ENCODE measurements around the gene NT5DC1. TPM values are rescaled to one million over a fixed set of nuclear protein-coding genes. Genes with fewer than 3 reads are reported as not detected.

The NT5DC1 gene
- total RNA-seq, 2 donors from 2014 or later = 28.4 to 33.9 TPM

DNA sequence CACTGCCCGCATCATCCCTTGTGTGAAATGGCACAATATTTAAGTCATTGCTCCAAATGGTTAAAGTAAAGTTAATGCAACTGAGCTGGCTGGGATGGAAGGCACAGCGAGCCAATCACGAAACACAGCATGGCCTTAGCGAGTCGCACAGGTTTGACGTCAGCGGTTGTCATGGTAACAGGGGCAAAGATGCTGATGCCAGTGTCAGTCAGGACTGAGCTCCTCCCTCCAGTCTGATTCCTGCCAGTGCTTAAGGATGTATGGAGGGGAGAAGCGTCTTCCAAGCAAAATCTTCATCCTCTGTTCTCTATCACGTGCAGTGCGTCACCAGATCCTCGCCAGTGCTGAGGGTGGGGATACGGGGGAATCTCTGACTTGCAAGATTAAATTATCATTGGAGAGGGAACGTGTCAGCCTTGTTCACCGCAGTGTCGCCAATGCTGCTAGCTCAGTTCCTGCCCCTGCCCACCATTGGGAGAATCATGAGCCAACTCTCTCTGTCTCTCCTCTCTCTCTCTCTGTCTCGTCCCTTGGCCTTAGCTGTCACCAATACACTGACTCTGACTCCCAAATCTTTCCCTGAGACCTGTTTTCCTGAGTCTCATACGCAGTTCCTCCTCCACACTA, 128.7 kb downstream of the NT5DC1 start:
- H3K27ac Mint-ChIP-seq = no peak overlapping the region
- H3K4me3 Mint-ChIP-seq = no peak overlapping the region
- H3K27me3 Mint-ChIP-seq = no peaks in the 10 kb centered on the region
- DNase-seq (ENCODE audit: low spot score) = no peak
- no peaks in the 10 kb centered on the region for H3K9me3 Mint-ChIP-seq
- no peaks in the 10 kb centered on the region for H3K36me3 Mint-ChIP-seq
- H3K4me1 Mint-ChIP-seq (ENCODE audit: low read depth in 2 of 2) = peaks cover 0 to 3% of the 10 kb centered on the region in 2 donors
- ATAC-seq = no peak

DNA sequence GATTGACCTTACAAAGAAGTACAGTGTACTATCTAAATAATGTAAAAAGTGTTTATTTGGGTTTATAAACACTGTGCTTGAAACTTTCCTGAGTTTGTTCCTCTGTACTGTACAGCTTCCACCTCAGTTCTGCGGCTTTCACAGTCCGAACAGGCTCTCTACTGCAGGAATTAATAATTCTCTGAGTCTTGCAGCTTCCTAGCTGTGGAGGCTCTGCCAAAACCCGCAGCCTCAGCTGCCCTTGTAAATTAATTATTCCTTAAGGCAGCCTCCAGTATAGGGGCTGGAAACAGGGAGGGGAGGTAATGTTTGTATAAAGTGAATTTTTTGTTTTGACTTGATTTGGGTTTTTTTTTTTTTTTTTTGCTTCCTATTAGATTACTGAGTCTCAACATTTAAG, 134.0 kb downstream of the NT5DC1 start:
- no peaks in the 10 kb centered on the region for H3K27me3 Mint-ChIP-seq
- DNase-seq (ENCODE audit: low spot score) (no peak), ATAC-seq (no peak)
- no peaks in the 10 kb centered on the region for H3K36me3 Mint-ChIP-seq
- H3K9me3 Mint-ChIP-seq = no peaks in the 10 kb centered on the region
- no peak overlapping the region for H3K27ac Mint-ChIP-seq
- H3K4me3 Mint-ChIP-seq = no peak overlapping the region
- H3K4me1 Mint-ChIP-seq (ENCODE audit: low read depth in 2 of 2) = no peaks in the 10 kb centered on the region

DNA sequence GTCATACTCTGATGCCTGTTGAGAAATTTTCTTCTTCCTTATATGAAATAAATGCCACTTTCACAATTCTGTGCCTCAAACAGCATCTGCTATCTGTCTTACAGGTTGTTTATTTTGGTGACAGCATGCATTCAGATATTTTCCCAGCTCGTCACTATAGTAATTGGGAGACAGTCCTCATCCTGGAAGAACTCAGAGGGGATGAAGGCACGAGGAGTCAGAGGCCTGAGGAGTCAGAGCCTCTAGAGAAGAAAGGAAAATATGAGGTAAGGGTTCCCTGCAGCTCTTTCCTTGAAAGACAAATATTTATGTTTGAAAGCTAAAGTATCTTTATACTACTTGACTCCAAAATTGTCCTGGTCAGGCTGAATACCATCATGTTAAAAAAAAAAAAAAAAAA, 137.4 kb downstream of the NT5DC1 start:
- Mint-ChIP-seq H3K36me3 (no peaks in the 10 kb centered on the region), H3K27ac (no peak overlapping the region), H3K4me1 (ENCODE audit: low read depth in 2 of 2) (no peaks in the 10 kb centered on the region), H3K4me3 (no peak overlapping the region), H3K9me3 (no peaks in the 10 kb centered on the region), H3K27me3 (no peaks in the 10 kb centered on the region)
- ATAC-seq (no peak), DNase-seq (ENCODE audit: low spot score) (no peak)

DNA sequence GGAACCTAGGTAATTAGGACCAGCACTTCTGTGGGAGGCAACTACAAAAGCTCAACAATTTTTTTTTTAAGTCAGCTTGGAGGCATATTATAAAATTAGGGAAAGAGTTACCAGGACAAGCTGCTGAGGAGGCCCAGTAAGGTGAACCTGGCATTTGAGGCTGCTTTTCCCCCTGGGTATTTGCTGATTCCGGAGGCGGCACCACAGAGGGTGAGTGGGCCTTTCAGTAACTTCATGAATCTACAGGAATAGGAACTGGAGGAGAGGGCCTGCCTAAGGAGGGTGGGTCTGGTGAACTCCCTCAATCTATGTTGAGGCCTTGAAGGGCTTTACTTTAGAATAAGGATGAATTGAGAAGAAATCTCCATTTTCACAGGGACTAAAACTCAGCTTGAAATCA, 138.6 kb downstream of the NT5DC1 start:
- Mint-ChIP-seq H3K27ac (no peak overlapping the region), H3K4me3 (no peak overlapping the region), H3K9me3 (no peaks in the 10 kb centered on the region), H3K36me3 (no peaks in the 10 kb centered on the region), H3K27me3 (no peaks in the 10 kb centered on the region), H3K4me1 (ENCODE audit: low read depth in 2 of 2) (no peaks in the 10 kb centered on the region)
- ATAC-seq (no peak), DNase-seq (ENCODE audit: low spot score) (no peak)

DNA sequence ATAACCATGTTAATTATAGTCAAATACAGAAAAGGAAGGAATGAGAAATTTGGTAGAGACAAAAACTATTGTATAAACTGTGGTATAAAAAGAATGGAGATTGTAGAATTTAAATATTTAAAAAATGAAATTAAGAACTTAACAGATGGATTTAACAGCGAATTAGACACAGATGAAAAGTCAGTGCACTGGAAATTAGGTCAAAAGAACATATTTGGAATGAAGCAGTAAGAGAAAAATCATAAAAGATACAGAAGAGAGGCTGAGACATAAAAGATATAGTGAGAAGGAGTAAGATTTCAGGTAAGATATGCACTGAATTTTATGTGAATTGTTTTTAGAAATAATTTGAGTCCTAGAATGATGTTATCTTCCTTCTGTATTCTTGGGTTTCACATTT, 139.2 kb downstream of the NT5DC1 start:
- H3K27me3 Mint-ChIP-seq = no peaks in the 10 kb centered on the region
- H3K4me3 Mint-ChIP-seq = no peak overlapping the region
- H3K36me3 Mint-ChIP-seq = no peaks in the 10 kb centered on the region
- ATAC-seq (no peak), DNase-seq (ENCODE audit: low spot score) (no peak)
- H3K4me1 Mint-ChIP-seq (ENCODE audit: low read depth in 2 of 2) = no peaks in the 10 kb centered on the region
- H3K27ac Mint-ChIP-seq = no peak overlapping the region
- H3K9me3 Mint-ChIP-seq = no peaks in the 10 kb centered on the region

DNA sequence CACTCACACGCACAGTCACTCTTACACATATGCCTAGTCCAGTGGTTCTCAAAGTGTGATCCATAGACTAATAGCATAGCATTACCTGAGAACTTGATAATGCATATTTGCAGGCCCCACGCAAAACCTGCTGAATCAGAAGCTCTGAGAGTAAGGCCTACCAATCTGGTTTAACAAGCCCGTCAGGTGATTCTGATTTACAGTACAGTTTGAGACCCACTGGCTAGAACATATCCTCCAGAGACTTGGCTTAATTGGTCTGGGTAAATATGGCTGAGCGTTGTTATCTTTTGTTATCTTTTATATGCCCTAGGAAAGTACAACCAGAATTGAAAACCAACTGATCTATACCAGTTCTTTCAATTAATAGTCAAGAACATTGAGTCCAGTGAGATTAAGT, 143.6 kb downstream of the NT5DC1 start:
- Mint-ChIP-seq H3K4me3 (no peak overlapping the region), H3K27me3 (no peaks in the 10 kb centered on the region), H3K36me3 (no peaks in the 10 kb centered on the region), H3K27ac (no peak overlapping the region), H3K4me1 (ENCODE audit: low read depth in 2 of 2) (peaks cover 5 to 9% of the 10 kb centered on the region in 2 donors), H3K9me3 (no peaks in the 10 kb centered on the region)
- no peak for ATAC-seq
- no peak for DNase-seq (ENCODE audit: low spot score)

DNA sequence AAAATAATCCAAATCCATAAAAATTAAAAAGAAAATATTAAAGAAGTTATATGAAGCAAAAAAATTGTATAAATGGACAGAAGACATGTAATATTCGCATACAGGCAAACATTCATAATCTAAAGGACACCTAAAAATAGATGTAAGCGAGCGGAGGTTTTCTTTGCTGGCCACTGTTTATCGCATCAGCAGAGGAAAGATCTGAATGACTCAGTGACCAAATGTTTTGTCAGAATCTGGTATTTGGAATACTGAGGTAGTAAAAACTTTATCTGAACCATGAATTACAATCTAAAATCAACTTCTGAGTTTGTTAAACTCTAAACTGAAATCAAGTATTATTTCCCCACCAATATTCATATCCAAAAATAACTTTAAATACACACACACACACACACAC, 145.4 kb downstream of the NT5DC1 start:
- H3K27ac Mint-ChIP-seq = no peak overlapping the region
- H3K4me3 Mint-ChIP-seq = no peak overlapping the region
- no peak for DNase-seq (ENCODE audit: low spot score)
- no peaks in the 10 kb centered on the region for H3K27me3 Mint-ChIP-seq
- ATAC-seq = no peak
- H3K4me1 Mint-ChIP-seq (ENCODE audit: low read depth in 2 of 2) = peaks cover 9 to 14% of the 10 kb centered on the region in 2 donors
- no peaks in the 10 kb centered on the region for H3K9me3 Mint-ChIP-seq
- no peaks in the 10 kb centered on the region for H3K36me3 Mint-ChIP-seq

DNA sequence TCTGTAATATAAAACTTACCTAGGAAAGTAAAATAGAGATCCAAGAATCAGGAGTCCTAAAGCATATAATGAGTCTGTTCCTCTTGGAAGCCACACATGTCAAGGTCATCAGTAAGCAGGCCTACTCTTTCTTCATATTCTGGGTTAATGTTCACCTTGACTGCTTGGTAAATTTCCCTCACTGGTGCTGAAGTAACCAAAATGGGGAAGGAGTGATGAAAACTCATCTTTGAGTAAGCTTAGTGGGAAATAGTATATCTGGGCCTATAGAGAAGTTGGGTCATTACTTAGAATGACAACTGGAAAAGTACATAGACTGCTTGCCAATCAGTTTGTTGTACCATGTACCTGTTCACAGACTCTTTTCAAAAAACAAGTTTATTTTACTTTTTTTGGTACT, 146.6 kb downstream of the NT5DC1 start:
- ATAC-seq = no peak
- DNase-seq (ENCODE audit: low spot score) = no peak
- Mint-ChIP-seq H3K27ac (no peak overlapping the region), H3K27me3 (no peaks in the 10 kb centered on the region), H3K9me3 (no peaks in the 10 kb centered on the region), H3K4me3 (no peak overlapping the region), H3K36me3 (no peaks in the 10 kb centered on the region), H3K4me1 (ENCODE audit: low read depth in 2 of 2) (peaks cover 9 to 23% of the 10 kb centered on the region in 2 donors)

DNA sequence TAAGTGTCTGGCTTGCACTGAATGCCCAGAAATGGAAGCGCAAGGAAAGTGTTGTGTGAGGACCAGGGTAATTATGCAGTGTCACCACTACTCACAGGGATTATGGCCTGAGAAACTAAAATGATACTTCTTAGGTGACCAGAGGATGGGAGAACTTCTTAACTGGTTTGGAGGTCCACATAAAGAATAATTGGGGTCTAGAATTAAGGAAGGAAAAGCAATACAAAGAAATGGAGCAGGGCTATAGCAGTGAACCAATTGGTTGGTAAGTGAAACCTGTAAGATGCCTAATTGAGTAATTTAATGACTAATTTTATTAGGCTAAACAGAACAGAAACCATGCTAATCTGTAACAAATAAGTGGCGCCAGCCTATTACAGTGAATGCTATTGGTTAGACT, 147.9 kb downstream of the NT5DC1 start:
- no peak for DNase-seq (ENCODE audit: low spot score)
- Mint-ChIP-seq H3K9me3 (no peaks in the 10 kb centered on the region), H3K27ac (no peak overlapping the region), H3K4me1 (ENCODE audit: low read depth in 2 of 2) (peaks cover 9 to 26% of the 10 kb centered on the region in 2 donors), H3K27me3 (no peaks in the 10 kb centered on the region), H3K4me3 (no peak overlapping the region), H3K36me3 (no peaks in the 10 kb centered on the region)
- ATAC-seq = no peak

DNA sequence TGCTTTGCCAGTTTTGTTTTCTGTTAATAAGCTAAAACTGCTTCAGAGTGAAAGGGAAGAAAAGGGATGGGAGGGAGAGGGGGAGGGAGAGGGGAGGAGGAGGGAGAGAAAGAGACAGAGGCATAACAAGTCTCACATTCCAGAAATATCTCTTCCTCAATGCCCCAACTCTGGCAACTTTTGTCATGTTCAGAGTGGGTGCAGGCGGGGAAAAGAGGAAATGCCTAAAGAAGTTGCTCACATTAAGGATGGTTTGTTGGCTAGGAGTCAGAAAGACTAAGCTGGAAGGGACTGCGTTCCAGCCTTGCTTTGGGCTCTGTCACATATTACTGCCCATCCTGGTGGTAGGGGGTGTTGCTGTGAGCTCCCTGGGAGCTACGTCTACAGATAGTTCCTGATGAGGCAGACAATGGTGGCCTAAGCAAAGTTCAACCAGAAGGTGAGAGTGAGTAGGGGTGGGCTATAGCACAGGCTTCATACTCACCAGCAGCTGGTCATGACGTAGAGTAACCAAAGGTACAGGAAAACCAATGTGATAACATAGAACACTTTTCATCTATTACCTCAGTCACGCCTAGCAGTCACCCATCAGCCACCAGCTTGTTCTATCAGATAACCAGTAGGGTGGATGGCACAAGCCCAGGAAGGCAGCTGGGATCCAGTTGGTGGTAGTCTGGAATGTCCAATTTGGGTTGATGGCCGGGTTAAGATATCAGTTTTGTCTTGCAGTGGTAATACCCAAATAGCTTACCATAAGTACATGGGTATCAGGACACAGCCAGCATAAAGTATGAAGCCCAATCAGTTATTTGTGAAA, 151.1 kb downstream of the NT5DC1 start:
- ATAC-seq (no peak), DNase-seq (ENCODE audit: low spot score) (no peak)
- peak overlapping the region; percentile 78 for H3K4me3 Mint-ChIP-seq
- H3K27ac Mint-ChIP-seq = peak overlapping the region in 1 of 2 donors; percentile 38
- H3K9me3 Mint-ChIP-seq = no peaks in the 10 kb centered on the region
- H3K27me3 Mint-ChIP-seq = no peaks in the 10 kb centered on the region
- peaks cover 9 to 26% of the 10 kb centered on the region in 2 donors for H3K4me1 Mint-ChIP-seq (ENCODE audit: low read depth in 2 of 2)
- H3K36me3 Mint-ChIP-seq = no peaks in the 10 kb centered on the region

DNA sequence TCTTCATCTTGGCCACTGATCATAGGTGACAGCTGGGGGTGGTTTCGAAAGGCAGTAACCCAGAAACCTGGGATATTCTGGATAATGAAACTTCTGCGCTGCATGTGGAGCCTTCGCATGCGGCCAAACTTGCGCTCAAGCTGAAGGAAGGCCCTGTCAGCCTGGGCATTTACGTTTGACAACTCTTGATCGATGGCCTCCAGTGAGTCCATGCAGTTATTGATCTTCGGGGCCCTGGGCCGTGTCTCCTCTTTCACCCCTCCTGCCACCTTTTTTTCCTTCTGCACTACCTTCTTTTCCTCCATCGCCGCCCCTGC, 152.5 kb downstream of the NT5DC1 start:
- peaks cover 7 to 26% of the 10 kb centered on the region in 2 donors for H3K4me1 Mint-ChIP-seq (ENCODE audit: low read depth in 2 of 2)
- no peak overlapping the region for H3K4me3 Mint-ChIP-seq
- DNase-seq (ENCODE audit: low spot score) (no peak), ATAC-seq (no peak)
- no peaks in the 10 kb centered on the region for H3K9me3 Mint-ChIP-seq
- H3K36me3 Mint-ChIP-seq = no peaks in the 10 kb centered on the region
- H3K27me3 Mint-ChIP-seq = no peaks in the 10 kb centered on the region
- no peak overlapping the region for H3K27ac Mint-ChIP-seq

DNA sequence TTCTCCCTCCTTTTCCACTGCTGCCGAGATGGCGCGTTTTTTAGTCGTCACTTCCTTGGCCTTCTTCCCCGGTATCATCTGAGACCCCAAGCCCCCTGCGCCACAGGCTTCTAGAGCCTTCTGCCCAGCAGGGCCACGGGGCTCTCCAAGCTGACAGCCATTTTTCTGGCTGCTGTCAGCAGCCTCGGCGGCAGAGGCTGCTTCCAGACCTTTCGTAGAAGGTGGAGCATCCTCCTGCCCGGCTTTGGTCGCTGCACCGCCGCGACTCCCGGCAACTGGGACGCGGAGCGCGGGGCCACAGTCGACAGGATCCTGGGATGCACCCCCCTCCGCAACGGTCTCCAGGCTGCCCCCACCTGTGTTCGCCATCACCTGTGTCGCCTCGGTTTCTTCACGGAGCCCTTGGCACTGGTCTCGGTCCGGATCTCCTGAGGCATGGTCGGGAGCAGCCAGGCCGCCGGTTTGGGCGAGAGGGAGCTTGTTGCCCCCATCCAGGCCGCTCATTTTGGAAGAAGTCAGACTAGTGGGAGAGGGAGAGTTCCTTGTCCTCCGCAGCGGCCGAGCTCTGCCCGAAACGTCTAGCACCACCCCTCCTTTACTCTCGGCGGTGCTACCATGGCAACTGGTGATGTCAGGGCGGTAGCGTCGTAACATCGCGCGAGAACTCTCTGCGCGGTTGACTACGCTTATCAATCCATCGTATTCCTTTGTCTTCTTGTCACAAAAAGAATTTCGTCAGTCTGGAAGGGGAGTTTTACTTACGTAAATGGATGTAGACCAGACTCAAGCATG, 153.0 kb downstream of the NT5DC1 start, which contains the start of gene TSPYL4:
Gene TSPYL4, minus strand, starts transcription at position 571 of the 792 bp plus-strand sequence. Its CDS starts 67 bp downstream, at position 504.
- DNase-seq (ENCODE audit: low spot score) = peak; percentile 91
- Mint-ChIP-seq H3K9me3 (no peaks in the 10 kb centered on the region), H3K4me3 (no peak within 1 kb of the TSS), H3K27me3 (no peaks in the 10 kb centered on the region), H3K36me3 (no peaks in the 10 kb centered on the region), H3K4me1 (ENCODE audit: low read depth in 2 of 2) (peaks cover 2 to 21% of the 10 kb centered on the region in 2 donors), H3K27ac (no peak within 1 kb of the TSS)
- peak; percentile 100 for ATAC-seq

DNA sequence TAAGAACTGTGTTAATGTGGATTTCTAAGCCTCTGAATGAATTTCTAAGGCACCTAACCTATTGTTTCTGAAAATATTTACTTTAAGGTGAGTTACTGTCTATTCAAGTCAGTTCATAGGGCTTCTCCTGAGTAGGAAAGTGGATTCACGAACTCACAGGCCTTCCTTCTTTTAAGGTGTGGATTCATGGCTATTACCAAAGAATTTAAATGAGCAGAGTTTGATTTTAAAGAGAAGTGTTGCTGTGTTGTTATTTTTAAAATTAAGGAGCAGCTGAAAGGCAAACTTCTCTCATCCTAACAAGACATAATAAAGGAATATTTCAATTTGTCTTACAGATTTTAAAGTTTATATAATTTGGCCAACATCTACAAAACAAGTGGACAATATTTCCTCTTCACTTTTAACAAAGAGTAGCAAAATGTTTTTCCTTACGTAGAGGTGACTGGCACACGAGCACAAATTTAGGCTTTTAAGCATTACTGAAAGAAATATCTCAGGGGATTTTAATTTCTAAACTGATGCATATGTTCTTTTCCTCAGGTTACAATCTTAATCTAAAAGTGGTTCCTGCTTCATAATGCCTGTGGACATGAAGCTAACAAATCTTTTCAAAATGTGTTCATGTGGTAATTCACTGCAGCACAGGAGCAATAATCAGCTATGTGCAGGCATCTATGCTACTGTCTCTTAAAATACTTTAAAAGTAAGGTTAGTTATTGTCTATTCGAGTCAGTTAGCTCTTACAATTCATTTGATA, 153.8 kb downstream of the NT5DC1 start:
- no peak overlapping the region for H3K27ac Mint-ChIP-seq
- H3K9me3 Mint-ChIP-seq = no peaks in the 10 kb centered on the region
- no peaks in the 10 kb centered on the region for H3K27me3 Mint-ChIP-seq
- H3K4me1 Mint-ChIP-seq (ENCODE audit: low read depth in 2 of 2) = peaks cover 0 to 21% of the 10 kb centered on the region in 2 donors
- no peak for DNase-seq (ENCODE audit: low spot score)
- H3K4me3 Mint-ChIP-seq = no peak overlapping the region
- no peaks in the 10 kb centered on the region for H3K36me3 Mint-ChIP-seq
- no peak for ATAC-seq

Measured in natural killer cell treated with Interleukin-12 subunit alpha and Interleukin-12 subunit beta and Interleukin-15 and Interleukin-18, amount 100 ng/mL, for 72 hours (primary cell).